Mesenchymal stem cell (in vitro differentiated cells and primary cell): Measurements from ENCODE around the gene RPS4Y2.

Source experiments
- DNase-seq: peaks from one replicate; pipeline ENCODE4 v3.0.0-alpha.2; 2013
- H2AFZ ChIP-seq: one replicate; pipeline ENCODE4 v1.6.1; 2013; ENCODE audit warnings: low read depth, mild to moderate bottlenecking, control low read depth, inconsistent platforms, low read length, moderate library complexity
- H2AK5ac ChIP-seq: 2 replicates; pipeline ENCODE4 v1.6.1; 2013; ENCODE audit warnings: low read length, moderate library complexity, mild to moderate bottlenecking, inconsistent platforms; ENCODE audit not compliant: severe bottlenecking
- H2BK120ac ChIP-seq: one replicate; pipeline ENCODE4 v1.6.1; 2013; ENCODE audit warnings: low read depth, mild to moderate bottlenecking, inconsistent platforms, low read length, moderate library complexity
- H2BK12ac ChIP-seq, 2 experiments: one replicate each; pipeline ENCODE4 v1.6.1; 2013; ENCODE audit warnings: inconsistent platforms in 2 of 2, low read length in 2 of 2, mild to moderate bottlenecking in 2 of 2, moderate library complexity in 2 of 2, control low read depth in 1 of 2
- H2BK15ac ChIP-seq: one replicate; pipeline ENCODE4 v1.6.1; 2013; ENCODE audit warnings: mild to moderate bottlenecking, low read depth, inconsistent platforms; ENCODE audit not compliant: poor library complexity, severe bottlenecking
- H2BK5ac ChIP-seq: 2 replicates; pipeline ENCODE4 v1.6.1; 2013; ENCODE audit warnings: low read depth, mild to moderate bottlenecking, low read length, control low read depth, inconsistent platforms; ENCODE audit not compliant: poor library complexity, severe bottlenecking
- H3K14ac ChIP-seq, 2 experiments: one replicate each; pipeline ENCODE4 v1.6.1; 2013; ENCODE audit warnings: inconsistent platforms in 2 of 2, low read length in 2 of 2, control low read depth in 1 of 2, mild to moderate bottlenecking in 1 of 2, moderate library complexity in 1 of 2
- H3K18ac ChIP-seq, 2 experiments: one replicate each; pipeline ENCODE4 v1.6.1; 2013; ENCODE audit warnings: inconsistent platforms in 2 of 2, low read length in 2 of 2, control low read depth in 1 of 2, low read depth in 1 of 2, mild to moderate bottlenecking in 1 of 2
- H3K23ac ChIP-seq, 2 experiments: one replicate each; pipeline ENCODE4 v1.6.1; 2013; ENCODE audit warnings: inconsistent platforms in 2 of 2, low read length in 2 of 2, mild to moderate bottlenecking in 2 of 2, moderate library complexity in 2 of 2, control low read depth in 1 of 2
- H3K27ac ChIP-seq: 2 replicates; pipeline ENCODE4 v1.5.1; 2013; ENCODE audit warnings: mild to moderate bottlenecking, moderate library complexity, low read length, control low read depth, inconsistent platforms; ENCODE audit not compliant: poor library complexity, severe bottlenecking
- H3K27me3 ChIP-seq, 2 experiments: 2 replicates each; pipeline versions ENCODE4 v1.6.1 to v1.7.0; 2013; ENCODE audit warnings: low read length in 2 of 2, mild to moderate bottlenecking in 2 of 2, moderate library complexity in 2 of 2, control low read depth in 1 of 2, inconsistent platforms in 1 of 2; ENCODE audit not compliant: control insufficient read depth in 1 of 2, insufficient read depth in 1 of 2
- H3K36me3 ChIP-seq, 2 experiments: 2 replicates each; pipeline versions ENCODE4 v1.6.1 to v1.7.0; 2013; ENCODE audit warnings: low read length in 2 of 2, control low read depth in 1 of 2, inconsistent platforms in 1 of 2, low read depth in 1 of 2, mild to moderate bottlenecking in 1 of 2; ENCODE audit not compliant: insufficient read depth in 2 of 2, control insufficient read depth in 1 of 2
- H3K4ac ChIP-seq, 2 experiments: one replicate each; pipeline ENCODE4 v1.6.1; 2013; ENCODE audit warnings: inconsistent platforms in 2 of 2, low read length in 2 of 2, mild to moderate bottlenecking in 2 of 2, moderate library complexity in 2 of 2, control low read depth in 1 of 2, low read depth in 1 of 2
- H3K4me1 ChIP-seq: 2 replicates; pipeline ENCODE4 v1.6.1; 2013; ENCODE audit warnings: low read depth, low read length, control low read depth; ENCODE audit not compliant: control insufficient read depth, insufficient read depth
- H3K4me2 ChIP-seq: 2 replicates; pipeline ENCODE4 v1.6.1; 2013; ENCODE audit warnings: low read length, mild to moderate bottlenecking, inconsistent platforms; ENCODE audit not compliant: poor library complexity, severe bottlenecking
- H3K4me3 ChIP-seq, 2 experiments: 2 replicates each; pipeline versions ENCODE4 v1.5.1 to v1.7.0; 2013; ENCODE audit warnings: low read length in 2 of 2, mild to moderate bottlenecking in 2 of 2, control low read depth in 1 of 2, low read depth in 1 of 2; ENCODE audit not compliant: insufficient read depth in 1 of 2
- H3K79me1 ChIP-seq: replicated peaks from 2 replicates; pipeline ENCODE4 v1.6.1; 2013; ENCODE audit warnings: mild to moderate bottlenecking, control low read depth, low read length, inconsistent platforms; ENCODE audit not compliant: poor library complexity, severe bottlenecking
- H3K9ac ChIP-seq: 2 replicates; pipeline ENCODE4 v1.7.0; 2013; ENCODE audit warnings: mild to moderate bottlenecking, low read length, moderate library complexity
- H3K9me3 ChIP-seq: 2 replicates; pipeline ENCODE4 v1.7.0; 2013; ENCODE audit warnings: mild to moderate bottlenecking, low read length; ENCODE audit not compliant: control insufficient read depth
- H4K8ac ChIP-seq: one replicate; pipeline ENCODE4 v1.6.1; 2013; ENCODE audit warnings: inconsistent platforms, mild to moderate bottlenecking, low read length, moderate library complexity
- H4K91ac ChIP-seq: one replicate; pipeline ENCODE4 v1.6.1; 2013; ENCODE audit warnings: mild to moderate bottlenecking, low read length, inconsistent platforms
- WGBS: methylation state at CpG from one replicate; pipeline ENCODE4 v1.1.7; 2013; ENCODE audit warnings: mixed read lengths; 5-methylcytosine and 5-hydroxymethylcytosine counted together

Gene RPS4Y2

GRCh38 chrY:20780104-20780654 lies 24.3 kb downstream of the RPS4Y2 start:
- Histone ChIP-seq H3K18ac (no peak overlapping the region), H3K9me3 (no peaks in the 10 kb centered on the region), H3K36me3 (no peaks in the 10 kb centered on the region), H3K9ac (no peak overlapping the region), H3K4me3 (no peak overlapping the region), H2AK5ac (no peak overlapping the region), H3K27ac (no peak overlapping the region), H3K4me2 (no peak overlapping the region), H3K79me1 (no peaks in the 10 kb centered on the region), H4K8ac (no peak overlapping the region), H3K14ac (no peak overlapping the region), H4K91ac (no peak overlapping the region), H2BK15ac (no peak overlapping the region), H3K4ac (no peak overlapping the region), H2BK5ac (no peak overlapping the region), H3K23ac (no peak overlapping the region), H3K27me3 (no peaks in the 10 kb centered on the region), H2BK120ac (no peak overlapping the region), H2BK12ac (no peak overlapping the region), H2AFZ (no peak overlapping the region), H3K4me1 (no peaks in the 10 kb centered on the region)
- 46% methylated on average over 3 of the region's 3 CpGs for WGBS
- DNase-seq: no peak

DNA sequence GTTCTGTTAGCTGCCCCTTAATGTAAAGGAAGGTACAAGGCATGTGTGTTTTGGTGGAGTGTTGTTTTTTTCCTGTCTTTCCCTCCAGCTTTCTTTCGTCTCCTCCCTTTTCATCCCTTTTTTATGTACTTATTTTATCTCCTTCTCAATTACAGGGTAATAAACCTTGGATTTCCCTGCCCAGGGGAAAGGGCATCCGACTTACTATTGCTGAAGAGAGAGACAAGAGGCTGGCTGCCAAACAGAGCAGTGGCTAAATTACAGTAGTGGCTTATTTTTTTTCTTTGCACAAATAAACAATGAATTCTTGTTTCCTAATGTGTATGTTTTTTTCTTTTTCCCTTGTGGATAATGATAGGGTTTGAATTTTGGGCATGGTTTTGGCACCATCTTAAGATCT lies 24.9 kb downstream of the RPS4Y2 start:
- no peak overlapping the region for H2BK12ac ChIP-seq
- DNase-seq: no peak
- H3K4me2 ChIP-seq: no peak overlapping the region
- H2AK5ac ChIP-seq: no peak overlapping the region
- no peak overlapping the region for H3K9ac ChIP-seq
- no peak overlapping the region for H2BK15ac ChIP-seq
- H3K9me3 ChIP-seq: no peaks in the 10 kb centered on the region
- no peaks in the 10 kb centered on the region for H3K79me1 ChIP-seq
- no peak overlapping the region for H2BK120ac ChIP-seq
- H3K36me3 ChIP-seq: no peaks in the 10 kb centered on the region
- H2AFZ ChIP-seq: no peak overlapping the region
- H4K8ac ChIP-seq: no peak overlapping the region
- H3K14ac ChIP-seq: no peak overlapping the region
- no peaks in the 10 kb centered on the region for H3K27me3 ChIP-seq
- no peak overlapping the region for H3K27ac ChIP-seq
- WGBS: no CpG with 5 or more reads among the region's 2 CpGs
- no peak overlapping the region for H4K91ac ChIP-seq
- no peaks in the 10 kb centered on the region for H3K4me1 ChIP-seq
- H2BK5ac ChIP-seq: no peak overlapping the region
- H3K23ac ChIP-seq: no peak overlapping the region
- no peak overlapping the region for H3K4me3 ChIP-seq
- no peak overlapping the region for H3K4ac ChIP-seq
- no peak overlapping the region for H3K18ac ChIP-seq

GRCh38 chrY:20781408-20781807 lies 25.5 kb downstream of the RPS4Y2 start:
- no peak overlapping the region for H2BK5ac ChIP-seq
- no peaks in the 10 kb centered on the region for H3K36me3 ChIP-seq
- no peaks in the 10 kb centered on the region for H3K4me1 ChIP-seq
- no peak for DNase-seq
- H2BK120ac ChIP-seq: no peak overlapping the region
- H2AK5ac ChIP-seq: no peak overlapping the region
- WGBS: 20% methylated on average over 2 of the region's 4 CpGs
- no peak overlapping the region for H3K14ac ChIP-seq
- no peak overlapping the region for H4K8ac ChIP-seq
- no peak overlapping the region for H2BK12ac ChIP-seq
- H3K4ac ChIP-seq: no peak overlapping the region
- H3K27ac ChIP-seq: no peak overlapping the region
- no peaks in the 10 kb centered on the region for H3K79me1 ChIP-seq
- H2BK15ac ChIP-seq: no peak overlapping the region
- H3K18ac ChIP-seq: no peak overlapping the region
- H4K91ac ChIP-seq: no peak overlapping the region
- H3K4me3 ChIP-seq: no peak overlapping the region
- no peaks in the 10 kb centered on the region for H3K9me3 ChIP-seq
- no peaks in the 10 kb centered on the region for H3K27me3 ChIP-seq
- H3K4me2 ChIP-seq: no peak overlapping the region
- H3K23ac ChIP-seq: no peak overlapping the region
- no peak overlapping the region for H3K9ac ChIP-seq
- H2AFZ ChIP-seq: no peak overlapping the region

DNA sequence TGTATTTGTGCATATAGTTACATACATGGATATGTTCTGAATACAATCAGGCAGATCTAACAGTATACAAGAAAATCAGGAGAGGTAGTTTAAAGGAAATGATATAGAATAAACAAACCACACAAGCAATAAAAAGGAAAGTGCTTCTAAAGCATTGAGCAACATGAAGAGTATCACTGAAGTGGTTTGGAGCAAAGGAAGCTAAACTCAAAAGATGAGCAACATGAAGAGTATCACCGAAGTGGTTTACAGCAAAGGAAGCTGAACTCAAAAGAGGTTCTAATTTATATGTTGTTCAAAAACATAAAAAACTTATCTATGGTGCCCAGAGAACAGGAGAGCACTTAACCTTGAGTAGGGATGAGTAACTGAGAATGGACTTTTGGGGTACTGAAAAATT lies 29.1 kb downstream of the RPS4Y2 start:
- no peak overlapping the region for H3K9ac ChIP-seq
- H3K27ac ChIP-seq: no peak overlapping the region
- no peak overlapping the region for H3K18ac ChIP-seq
- no peaks in the 10 kb centered on the region for H3K27me3 ChIP-seq
- no peak overlapping the region for H3K4me3 ChIP-seq
- no peaks in the 10 kb centered on the region for H3K36me3 ChIP-seq
- no peak overlapping the region for H2AFZ ChIP-seq
- H3K4ac ChIP-seq: no peak overlapping the region
- H2BK15ac ChIP-seq: no peak overlapping the region
- no peak for DNase-seq
- WGBS: no CpG with 5 or more reads among the region's 1 CpG
- no peak overlapping the region for H4K91ac ChIP-seq
- H3K14ac ChIP-seq: no peak overlapping the region
- no peak overlapping the region for H4K8ac ChIP-seq
- H3K79me1 ChIP-seq: no peaks in the 10 kb centered on the region
- H2BK120ac ChIP-seq: no peak overlapping the region
- H2BK5ac ChIP-seq: no peak overlapping the region
- H3K23ac ChIP-seq: no peak overlapping the region
- H2BK12ac ChIP-seq: no peak overlapping the region
- no peak overlapping the region for H3K4me2 ChIP-seq
- H3K4me1 ChIP-seq: no peaks in the 10 kb centered on the region
- H2AK5ac ChIP-seq: no peak overlapping the region
- no peaks in the 10 kb centered on the region for H3K9me3 ChIP-seq
